Mammary epithelial cell (primary cell): ENCODE measurements around the gene HSBP1.

Experiments
- CTCF ChIP-seq, 2 donors: IDR thresholded peaks in 1 of 2; conservative IDR thresholded peaks in 1 of 2; 2 replicates each; pipeline ENCODE4 v1.5.1; 2011 to 2012; ENCODE audit warnings: inconsistent platforms in 2 of 2, low read length in 2 of 2, mild to moderate bottlenecking in 2 of 2, control low read depth in 1 of 2, low read depth in 1 of 2; ENCODE audit not compliant: insufficient read depth in 1 of 2; ENCODE audit errors: extremely low read depth in 1 of 2
- EZH2 ChIP-seq: IDR thresholded peaks from 2 replicates; pipeline ENCODE4 v1.6.1; 2012; ENCODE audit warnings: low read length, inconsistent platforms, borderline replicate concordance

GRCh38 chr16:83833921-83834320 lies 26.1 kb downstream of the HSBP1 start:
- TF ChIP-seq CTCF (conservative IDR thresholded peaks at IDR 0.05 in 1 of 2, IDR thresholded peaks at IDR 0.05 in 1 of 2; ENCODE audit: extremely low read depth in 1 of 2, insufficient read depth in 1 of 2, low read depth in 1 of 2, low read length in 2 of 2), result no peak
- TF ChIP-seq EZH2, result no peak
